GM21737 (cell line): ENCODE results near the gene ULK1.

ENCODE experiments used
- ATAC-seq: cut with Tn5 transposase; IDR thresholded peaks from one replicate; pipeline ENCODE4 v1.9.1; 2021; ENCODE audit warnings: mild to moderate bottlenecking, moderate library complexity; ENCODE audit not compliant: unreplicated experiment

Gene ULK1

GRCh38 chr12:131919051-131919347, 24.6 kb downstream of the ULK1 start:
- ATAC-seq = no peak

- no peak for ATAC-seq
Measured at GRCh38 chr12:131919366-131920156, 25.1 kb downstream of the ULK1 start.

- ATAC-seq = no peak
Measured at GRCh38 chr12:131920157-131920508, 25.7 kb downstream of the ULK1 start.

DNA sequence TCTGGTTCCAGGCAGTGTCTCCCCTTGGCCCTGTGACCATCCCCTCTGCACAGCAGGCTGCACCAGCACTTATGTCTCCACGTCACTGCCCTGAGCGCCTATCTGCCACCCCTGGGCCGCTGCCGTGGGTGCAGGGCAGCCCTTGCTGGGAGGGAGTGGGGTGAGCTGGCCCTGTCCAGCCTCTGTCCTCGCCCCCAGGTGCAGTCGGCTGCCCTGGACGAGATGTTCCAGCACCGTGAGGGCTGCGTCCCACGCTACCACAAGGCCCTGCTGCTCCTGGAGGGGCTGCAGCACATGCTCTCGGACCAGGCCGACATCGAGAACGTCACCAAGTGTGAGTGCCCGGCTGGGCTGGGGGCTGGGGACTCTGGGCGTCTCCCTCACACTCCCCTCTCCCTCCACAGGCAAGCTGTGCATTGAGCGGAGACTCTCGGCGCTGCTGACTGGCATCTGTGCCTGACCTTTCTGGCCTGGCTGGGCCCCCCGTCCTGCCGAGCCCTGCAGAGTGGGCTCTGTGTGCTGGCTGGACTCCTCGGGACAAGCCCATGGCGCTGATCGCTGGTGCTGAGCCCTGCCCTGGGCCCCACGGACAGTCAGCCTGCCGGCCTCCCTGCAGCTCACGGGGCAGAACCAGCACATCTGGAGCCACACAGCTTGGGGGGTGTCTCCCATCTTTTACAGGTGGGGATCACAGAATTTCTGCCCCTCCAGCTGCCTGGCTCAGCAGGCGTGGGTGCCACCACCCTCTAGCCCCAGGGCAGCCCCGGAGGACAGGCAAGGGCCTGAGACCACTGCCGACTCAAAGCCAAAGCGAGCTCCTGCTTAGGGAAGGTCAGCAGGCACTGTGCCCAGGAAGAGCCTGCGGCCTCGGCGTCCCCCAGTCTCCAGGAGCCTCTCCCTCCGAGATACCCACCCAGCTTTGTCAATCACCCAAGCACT, 26.7 kb downstream of the ULK1 start:
- ATAC-seq = no peak

GRCh38 chr12:131921866-131922769, 27.7 kb downstream of the ULK1 start:
- ATAC-seq = no peak

GRCh38 chr12:131922772-131923171, 28.4 kb downstream of the ULK1 start:
- ATAC-seq = no peak

GRCh38 chr12:131923260-131923659, 28.8 kb downstream of the ULK1 start:
- peak; percentile 61 for ATAC-seq

DNA sequence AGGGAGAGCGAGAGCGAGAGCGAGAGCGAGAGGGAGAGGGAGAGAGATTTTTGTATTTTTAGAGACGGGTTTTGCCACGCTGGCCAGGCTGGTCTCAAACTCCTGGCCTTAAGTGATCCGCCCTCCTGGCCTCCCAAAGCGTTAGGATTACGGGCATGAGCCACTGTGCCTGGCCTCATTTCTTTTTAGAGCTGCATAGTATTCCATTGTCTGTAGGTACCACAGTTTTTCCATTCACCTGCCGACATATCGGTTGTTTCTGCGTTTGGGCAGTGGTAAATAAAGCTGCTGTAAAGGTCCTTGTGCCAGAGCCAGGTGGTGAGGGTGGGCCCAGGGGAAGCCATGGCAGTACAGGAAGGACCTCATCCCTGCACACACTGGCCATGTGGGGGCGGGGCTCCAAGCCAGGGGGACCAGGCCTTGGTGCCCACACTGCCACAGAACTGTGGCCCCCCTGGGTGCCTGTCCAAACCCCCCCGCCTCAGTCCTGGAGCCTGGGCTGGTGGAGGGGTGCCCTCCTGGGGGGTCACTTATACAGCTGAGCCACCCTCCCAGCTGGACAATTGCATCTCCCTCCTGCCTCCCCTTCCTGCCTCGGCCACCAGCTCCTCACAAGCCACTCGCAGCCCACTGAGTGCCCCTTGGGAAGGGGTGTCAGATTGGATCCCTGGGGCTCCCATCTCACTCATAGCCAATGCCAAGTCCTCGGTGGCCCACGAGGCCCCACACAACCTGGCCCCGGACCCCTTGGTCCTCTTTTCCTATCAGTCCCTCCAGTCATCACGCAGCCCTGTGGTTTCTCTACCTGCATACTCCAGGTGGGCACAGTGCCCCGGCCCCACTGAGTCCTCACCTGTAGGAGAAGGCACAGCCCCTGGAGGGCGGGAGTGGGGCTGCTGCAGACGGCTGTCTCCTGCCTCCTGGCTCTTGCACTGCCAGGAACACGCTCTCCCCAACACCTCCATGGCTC, 33.0 kb downstream of the ULK1 start:
- no peak for ATAC-seq

DNA sequence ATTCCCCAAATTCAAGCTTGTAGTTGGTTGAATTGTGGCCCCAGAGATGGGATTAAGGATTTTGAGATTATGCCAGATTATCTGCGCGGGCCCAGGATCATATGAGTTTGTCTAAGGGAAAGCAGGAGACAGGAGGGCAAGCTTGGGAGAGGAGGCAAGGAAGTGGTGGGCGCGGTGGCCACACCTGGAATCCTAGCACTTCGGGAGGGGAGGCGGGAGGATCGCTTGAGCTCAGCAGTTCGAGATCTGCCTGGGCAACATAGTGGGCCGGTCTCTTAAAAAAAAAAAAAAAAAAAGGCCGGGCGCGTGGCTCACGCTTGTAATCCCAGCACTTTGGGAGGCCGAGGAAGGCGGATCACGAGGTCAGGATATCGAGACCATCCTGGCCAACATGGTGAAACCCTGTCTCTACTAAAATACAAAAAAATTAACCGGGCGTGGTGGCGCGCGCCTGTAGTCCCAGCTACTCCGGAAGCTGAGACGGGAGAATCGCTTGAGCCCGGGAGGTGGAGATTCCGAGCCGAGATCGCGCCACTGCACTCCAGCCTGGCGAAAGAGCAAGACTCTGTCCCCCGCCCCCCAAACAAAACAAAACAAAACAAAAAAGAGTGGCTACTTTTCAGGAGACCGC, 33.8 kb downstream of the ULK1 start:
- peak; percentile 1 for ATAC-seq

DNA sequence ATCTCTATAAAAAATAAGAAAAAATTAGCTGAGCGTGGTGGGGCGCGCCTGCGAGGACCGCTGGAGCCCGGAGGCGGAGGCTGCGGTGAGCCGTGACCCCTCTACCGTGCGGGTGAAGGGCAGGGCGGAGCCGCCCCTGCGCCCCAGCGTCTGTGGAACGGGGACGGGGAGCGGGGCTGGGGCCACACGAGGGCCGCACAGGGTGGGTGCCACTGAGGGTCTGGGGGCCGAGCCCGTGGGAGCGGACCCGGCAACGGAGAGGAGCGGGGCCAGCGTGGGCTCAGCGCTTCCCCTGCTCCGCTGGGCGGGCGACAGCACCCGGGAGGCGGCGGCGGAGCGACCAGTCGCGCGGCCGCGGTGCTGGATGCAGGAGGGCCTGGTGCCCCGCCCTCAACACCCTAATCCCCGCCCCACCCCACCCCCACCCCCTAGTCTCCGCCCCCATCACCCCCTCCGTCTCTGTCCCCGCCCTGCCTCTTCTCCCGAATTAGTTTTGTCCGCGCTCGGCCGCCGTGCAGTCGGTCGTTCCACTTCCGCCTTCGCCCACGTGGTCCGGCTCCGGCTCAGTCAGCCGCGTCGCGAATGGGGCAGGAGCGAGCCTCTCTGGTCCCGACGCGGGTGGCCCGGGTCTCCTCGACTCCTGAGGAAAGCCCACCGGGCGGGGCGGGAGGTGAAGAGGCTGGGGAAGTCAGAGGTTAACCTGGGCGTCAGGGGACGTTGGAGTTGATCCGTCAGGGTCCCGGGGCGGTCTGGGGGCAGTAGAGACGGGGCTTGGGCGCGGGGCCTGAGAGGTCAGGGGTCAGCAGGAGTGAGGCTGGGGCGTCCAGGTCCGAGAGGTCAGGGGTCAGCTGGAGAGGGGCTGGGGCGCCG, 34.5 kb downstream of the ULK1 start, which contains the start of gene PUS1:
Gene PUS1 (plus strand): TSS at position 566 of the 870 bp plus-strand sequence. CDS start 447 bp downstream, outside the sequence.
- peak; percentile 61 for ATAC-seq

- ATAC-seq = peak; percentile 11
Measured at GRCh38 chr12:131929581-131930456, 35.4 kb downstream of the ULK1 start.

DNA sequence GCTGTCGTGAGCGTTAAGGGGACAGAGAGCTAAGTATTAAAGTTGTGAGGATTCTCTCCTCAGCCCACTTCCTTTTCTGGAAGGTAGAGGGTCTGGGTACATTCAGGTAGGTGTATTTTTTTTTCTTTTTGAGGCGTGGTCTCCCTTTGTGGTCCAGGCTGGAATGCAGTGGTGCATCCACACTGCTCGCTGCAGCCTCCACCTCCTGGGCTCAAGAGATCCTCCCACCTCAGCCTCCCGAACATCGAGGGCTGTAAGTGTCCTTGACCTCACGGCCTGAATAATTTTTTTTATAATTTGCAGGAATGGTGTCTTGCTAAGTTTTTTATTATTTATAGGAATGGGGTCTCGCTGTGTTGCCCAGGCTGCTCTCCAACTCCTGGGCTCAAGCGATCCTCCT, 36.1 kb downstream of the ULK1 start:
- ATAC-seq = no peak

- ATAC-seq = no peak
Measured at GRCh38 chr12:131933387-131933786, 39.0 kb downstream of the ULK1 start.

DNA sequence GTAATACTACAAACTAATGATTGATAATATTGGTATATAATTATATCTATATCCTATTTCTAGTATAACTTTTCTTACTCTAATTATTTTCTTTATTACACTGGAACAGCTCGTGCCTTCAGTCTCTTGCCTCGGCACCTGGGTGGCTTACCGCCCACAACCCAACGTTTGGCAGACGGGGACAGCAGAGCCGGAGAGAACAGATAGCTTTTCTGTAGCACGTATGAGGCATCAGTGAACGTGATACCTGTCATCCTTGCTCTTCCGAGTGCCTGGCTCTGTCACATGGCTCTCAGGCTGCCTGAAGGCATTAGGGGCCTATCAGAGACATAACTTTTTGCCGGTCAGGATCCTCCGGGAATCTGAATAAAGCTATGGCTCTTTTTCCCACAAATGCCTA, 40.1 kb downstream of the ULK1 start:
- no peak for ATAC-seq

DNA sequence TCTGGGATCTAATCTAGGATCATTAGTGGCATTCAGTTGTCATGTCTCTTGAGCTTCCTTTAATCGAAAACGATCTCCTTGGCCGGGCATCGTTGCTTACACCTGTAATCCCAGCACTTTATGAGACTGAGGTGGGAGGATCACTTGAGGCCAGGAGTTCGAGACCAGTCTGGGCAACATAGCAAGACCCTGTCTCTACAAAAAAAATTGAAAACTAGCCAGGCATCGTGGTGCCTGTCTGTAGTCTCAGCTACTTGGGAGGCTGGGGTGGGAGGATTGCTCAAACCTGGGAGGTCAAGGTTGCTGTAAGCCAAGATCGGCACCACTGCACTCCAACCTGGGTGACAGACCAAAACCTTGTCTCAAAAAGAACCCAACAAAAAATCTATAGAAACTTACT, 43.7 kb downstream of the ULK1 start:
- ATAC-seq = no peak

- no peak for ATAC-seq
Measured at GRCh38 chr12:131939007-131939406, 44.6 kb downstream of the ULK1 start.

GRCh38 chr12:131940141-131940547, 45.7 kb downstream of the ULK1 start:
- ATAC-seq = no peak
